Activated T-helper 1 cell treated with Interleukin-2 at 50 U/mL for 16 hours (primary cell): ENCODE data around the gene SMARCD3.
A peak's percentile ranks its signal among the peaks of the same experiment; 100 is the strongest.

ENCODE experiments used
- DNase-seq: peaks from one replicate; pipeline ENCODE4 v3.0.0-alpha.2; 2020; ENCODE audit warnings: low read depth

SMARCD3 gene

DNA sequence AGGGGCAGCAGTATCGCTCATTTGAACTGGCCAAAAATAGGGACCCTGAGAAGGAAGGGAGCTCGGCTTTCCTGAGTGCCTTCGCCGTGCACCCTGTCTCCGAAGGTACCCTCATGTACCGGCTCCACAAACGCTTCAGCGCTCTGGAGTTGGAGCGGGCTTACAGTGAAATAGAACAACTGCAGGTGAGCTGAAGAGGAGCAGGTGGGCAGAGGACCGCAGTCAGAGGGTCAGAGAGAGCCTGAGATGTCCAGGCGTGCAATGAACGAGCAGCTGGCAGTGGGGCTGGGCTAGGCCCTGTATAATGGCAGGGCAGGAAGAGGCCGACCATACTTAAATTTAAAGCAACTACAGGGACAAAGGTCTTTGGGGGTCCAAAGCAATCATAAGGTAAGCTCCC is 12.1 kb downstream of the SMARCD3 start:
- DNase-seq, result no peak

DNA sequence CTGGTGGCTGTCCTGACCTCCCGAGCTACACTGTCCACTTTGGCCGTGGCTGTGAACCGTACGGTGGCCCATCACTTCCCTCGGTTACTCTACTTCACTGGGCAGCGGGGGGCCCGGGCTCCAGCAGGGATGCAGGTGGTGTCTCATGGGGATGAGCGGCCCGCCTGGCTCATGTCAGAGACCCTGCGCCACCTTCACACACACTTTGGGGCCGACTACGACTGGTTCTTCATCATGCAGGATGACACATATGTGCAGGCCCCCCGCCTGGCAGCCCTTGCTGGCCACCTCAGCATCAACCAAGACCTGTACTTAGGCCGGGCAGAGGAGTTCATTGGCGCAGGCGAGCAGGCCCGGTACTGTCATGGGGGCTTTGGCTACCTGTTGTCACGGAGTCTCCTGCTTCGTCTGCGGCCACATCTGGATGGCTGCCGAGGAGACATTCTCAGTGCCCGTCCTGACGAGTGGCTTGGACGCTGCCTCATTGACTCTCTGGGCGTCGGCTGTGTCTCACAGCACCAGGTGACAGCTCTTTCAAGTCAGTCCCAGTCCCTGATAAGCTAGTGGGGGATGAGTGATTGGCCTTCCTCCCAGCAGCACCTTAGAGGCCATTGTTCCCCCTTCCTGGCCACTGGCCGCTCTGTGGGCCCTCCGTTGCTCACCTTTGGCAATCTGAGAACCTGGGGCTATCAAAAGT is 13.3 kb downstream of the SMARCD3 start:
- no peak for DNase-seq

DNA sequence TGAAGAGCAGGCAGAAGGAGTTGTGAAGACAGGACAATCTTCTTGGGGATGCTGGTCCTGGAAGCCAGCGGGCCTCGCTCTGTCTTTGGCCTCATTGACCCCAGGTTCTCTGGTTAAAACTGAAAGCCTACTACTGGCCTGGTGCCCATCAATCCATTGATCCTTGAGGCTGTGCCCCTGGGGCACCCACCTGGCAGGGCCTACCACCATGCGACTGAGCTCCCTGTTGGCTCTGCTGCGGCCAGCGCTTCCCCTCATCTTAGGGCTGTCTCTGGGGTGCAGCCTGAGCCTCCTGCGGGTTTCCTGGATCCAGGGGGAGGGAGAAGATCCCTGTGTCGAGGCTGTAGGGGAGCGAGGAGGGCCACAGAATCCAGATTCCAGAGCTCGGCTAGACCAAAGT is 14.7 kb downstream of the SMARCD3 start:
- DNase-seq, result no peak

DNA sequence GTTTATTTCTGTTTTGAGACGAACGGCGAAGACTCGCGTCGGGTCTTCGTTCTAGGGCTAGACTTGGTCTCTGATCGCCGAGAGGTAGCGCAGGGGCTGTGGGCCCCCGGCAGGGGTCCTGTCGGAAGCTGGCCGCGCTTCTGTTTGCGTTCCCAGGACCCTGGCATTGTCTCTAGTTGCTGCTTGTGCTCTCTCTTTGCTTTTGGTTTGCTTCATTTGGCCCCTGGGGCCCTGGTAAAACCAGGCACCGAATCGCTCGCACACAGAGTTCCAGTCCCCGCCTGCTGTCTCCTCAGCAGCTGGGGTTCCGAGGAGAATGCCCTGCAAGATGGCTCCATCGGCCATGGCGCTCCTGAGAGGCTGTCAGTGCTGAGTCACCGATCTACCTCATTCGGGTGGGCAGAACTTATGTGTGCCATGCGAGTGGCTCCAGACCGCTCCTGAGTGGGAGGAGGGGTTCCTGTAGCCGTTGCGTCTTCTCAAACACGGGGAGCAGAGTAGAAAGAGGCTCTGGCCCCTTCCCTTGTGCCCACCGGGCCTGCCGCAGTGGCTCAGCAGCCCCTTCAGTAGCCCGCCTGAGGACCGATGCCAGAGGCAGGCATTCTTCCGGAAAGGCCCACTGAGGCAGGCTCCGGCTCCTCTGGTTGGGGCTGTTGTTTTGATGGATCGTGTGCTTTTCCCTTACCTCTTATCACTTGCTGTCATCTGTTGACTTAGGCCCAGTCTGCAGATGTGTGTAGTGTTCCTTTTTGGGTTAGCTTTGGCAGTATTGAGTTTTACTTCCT is 15.4 kb downstream of the SMARCD3 start:
- DNase-seq, result peak; percentile 42

DNA sequence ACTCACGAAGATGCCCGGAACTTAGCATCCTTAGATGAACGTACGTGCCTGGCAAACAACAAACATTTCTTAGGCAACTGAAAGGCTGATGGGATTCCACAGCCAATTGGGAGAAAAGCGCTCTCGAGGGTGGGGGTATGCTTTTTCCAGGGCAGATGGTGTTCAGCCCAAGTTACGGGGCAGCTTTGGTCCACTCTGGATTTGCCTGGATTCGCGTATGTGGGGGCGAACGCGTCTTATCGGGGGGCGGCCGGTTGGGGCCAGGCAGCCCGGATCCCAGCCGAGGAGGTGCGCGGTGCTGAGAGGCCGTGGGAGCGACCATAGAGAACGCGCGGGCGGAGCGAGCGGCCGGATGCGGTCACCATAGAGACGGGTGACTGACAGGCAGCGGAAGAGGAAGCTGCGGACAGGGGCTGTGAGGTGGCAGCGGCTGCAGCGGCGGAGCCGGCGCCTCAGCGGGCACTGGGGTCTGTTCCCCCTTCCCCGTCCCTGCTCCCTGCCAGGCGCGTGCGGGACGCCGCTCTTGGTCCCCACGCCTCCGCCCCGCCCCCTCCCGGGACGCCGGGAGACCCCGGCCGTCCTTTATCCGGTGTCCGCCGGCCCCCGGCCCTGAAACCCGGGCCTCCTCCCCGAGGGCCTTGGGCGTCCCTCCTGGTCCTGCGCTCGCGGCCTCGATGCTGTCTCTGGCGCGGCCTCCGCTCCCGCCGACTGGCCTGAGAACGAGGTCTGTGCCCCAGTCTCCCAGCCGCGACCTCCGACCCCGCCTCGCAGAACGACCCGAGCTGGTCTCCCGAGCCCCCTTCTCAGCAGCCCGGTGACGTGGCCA is 16.2 kb downstream of the SMARCD3 start, which contains the start of gene CHPF2:
Gene CHPF2, plus strand, starts transcription at position 393 of the 826 bp plus-strand sequence. CDS start 1,529 bp downstream, outside the sequence.
- DNase-seq, result peak; percentile 85

DNA sequence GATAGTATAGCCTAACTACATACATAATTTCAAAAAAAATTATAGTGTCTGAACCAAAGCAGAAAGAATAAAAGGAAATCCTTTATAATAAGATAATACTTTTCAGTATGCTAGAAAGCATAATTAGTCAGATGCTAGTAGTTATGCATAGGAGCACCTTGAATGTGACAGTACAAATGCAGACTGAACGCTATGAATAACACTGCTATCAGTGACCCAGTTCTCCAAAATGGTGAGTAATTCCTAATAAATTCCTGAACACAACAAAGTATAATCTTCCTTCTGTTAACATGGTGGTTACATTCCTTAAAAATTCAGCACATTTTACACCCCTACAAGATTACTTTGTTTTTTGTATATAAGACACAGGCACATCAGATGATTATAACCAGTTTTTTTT is 17.4 kb downstream of the SMARCD3 start:
- no peak for DNase-seq

DNA sequence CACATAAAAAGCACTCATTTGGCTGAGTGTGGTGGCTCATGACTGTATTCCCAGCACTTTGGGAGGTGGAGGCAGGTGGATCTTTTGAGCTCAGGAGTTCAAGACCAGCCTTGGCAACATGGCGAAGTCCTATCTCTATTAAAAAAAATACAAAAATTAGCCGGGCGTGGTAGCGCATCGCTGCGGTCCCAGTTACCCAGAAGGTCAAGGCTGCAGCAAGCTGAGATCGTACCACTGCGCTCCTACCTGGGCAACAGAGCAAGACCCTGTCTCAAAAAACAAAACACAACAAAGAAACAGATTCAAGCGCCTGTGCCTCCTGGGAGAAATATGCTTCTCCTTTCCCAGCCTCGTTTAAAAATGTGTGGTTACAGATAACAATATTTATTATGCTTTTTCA is 19.2 kb downstream of the SMARCD3 start:
- DNase-seq, result no peak

DNA sequence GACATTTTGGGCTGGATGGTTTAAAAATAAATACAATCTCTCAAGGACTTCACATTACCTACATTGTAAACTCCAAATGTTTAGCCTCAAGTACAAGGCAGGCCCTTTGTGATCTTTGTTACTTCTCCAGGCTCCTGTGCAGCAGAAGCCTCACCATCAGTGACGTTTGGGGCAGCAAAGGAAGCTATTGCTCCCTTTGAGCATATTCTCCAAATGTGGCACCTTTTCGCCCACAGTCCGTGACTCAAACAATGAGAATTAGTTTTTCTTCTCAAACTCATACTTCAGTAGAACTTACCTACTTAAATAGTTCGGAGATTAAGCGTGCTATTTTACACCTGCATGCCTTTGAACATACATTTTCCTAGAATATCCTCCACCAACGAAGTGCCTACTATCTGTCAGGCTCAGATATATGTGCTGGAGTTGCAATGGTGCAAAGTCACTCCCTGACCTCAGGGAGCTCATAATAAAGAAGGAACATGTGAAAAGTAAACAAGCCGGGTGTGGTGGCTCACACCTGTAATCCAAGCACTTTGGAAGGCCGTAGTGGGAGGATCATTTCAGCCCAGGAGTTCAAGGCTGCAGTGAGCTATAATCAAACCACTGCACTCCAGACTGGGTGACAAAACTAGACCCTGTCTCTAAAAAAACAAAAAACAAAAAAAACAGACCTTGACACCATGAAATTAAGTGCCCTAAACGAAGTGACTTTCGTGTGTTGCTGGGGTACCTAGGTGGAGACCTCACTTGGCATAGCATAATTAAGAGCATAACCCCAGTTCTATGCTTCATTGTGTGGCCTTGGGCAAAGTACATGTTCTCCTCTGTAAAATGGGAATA is 20.2 kb downstream of the SMARCD3 start:
- DNase-seq, result no peak

DNA sequence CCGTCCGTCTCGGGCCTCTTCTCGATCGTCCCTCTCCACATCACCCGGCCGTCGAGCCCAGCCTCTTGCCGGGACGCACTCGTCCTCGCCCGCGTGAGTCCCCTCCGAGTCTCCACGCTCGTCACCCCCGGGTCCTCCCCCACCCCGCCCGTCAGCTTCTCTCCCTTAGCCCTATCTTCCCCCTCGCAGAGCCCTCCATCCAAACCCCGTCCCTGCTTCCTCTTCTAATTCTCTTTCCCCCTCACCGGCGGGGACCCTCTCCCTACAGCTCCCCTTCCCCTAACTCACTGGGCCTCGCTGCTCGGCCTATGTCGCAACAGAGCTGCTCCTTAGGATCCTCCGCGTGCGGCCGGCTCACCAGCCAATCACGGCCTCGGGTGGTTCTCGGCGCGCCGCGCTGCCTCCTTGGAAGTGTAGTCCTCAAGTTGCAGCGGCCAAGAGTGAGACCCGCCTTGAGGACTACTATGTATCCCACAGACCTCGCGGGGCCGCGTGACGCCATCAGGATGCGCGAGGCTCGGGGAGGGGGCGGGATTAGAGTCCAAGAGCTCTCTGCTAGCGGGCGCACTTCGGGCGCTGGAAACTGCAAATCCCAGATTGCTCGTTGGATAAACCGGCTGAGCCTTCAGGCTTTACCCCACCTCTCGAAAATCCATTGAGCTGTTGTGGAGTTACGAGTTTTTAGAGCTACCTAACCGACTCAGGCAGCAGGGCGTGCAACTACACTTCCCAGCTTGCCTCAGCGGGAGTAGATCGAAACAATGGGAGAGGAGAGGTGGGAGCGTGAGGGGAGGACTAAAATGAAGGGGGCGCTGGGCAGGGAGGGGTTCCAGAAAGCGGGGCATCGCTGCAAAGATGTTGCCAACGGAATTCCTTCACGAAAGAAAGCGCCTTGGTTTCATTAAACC is 21.4 kb downstream of the SMARCD3 start, which contains the start of gene ABCF2:
Gene ABCF2, minus strand, starts transcription at position 331 of the 908 bp plus-strand sequence. CDS start 747 bp downstream, outside the sequence.
- peak; percentile 95 for DNase-seq

DNA sequence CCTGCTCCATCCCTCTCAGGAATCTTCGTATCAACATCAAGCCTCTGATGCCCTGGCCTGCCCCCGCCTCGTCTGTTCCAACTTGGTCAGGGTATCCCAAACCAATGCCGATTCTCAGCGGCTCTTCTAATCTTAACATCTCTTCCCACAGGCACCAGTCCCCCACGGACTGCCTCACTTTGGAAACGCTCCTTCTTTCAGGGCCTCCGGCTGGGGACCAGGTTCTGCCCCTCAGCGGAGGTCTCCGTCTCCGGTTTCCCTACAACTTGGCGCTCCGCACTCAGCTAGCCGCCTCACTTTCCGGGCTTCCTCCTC is 22.0 kb downstream of the SMARCD3 start:
- no peak for DNase-seq

DNA sequence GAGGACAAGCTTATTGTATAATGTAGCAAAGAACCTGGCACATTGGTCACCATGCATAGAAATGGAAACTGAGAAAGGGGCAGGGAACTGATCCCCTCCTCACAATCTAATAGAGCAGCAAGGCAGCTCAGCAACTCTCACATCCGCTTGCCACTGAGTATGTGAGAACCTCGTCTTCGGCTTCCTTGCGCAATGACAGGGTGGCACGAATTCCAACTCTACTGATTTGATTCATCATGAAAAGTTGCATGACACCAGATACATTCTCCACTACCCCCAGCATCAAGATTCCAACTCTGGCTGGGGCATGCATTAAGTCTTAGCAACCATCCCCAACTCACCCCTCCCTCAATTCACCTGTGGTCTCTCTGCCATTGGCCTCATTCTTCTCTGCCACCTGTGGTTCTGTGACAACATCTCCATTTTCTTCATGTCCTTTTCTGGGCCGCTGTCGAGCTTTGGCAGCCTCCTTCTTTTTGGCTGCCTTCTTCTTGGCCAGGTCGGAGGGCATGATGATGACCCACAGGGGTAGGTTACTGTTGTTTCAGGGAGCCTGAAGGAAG is 22.5 kb downstream of the SMARCD3 start:
- no peak for DNase-seq

DNA sequence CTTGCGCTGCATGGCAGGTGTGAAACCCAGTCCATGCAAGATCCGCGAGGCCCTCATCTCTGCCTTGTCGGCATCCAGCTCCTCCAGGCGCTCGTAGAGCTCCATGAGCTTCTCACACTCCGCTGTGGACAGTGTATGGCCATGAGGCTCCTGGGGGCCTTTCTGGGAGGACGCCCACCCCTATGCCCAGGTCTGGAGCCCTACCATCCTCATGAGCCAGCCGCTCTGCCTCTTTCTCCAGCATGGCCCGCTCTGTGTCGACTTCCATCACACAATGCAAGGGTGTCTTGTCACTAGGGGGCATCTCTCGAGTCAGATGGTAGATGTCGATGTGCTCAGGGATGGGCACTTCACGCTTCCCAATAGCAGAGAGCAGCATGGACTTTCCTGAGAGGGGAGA is 24.8 kb downstream of the SMARCD3 start:
- DNase-seq, result no peak

DNA sequence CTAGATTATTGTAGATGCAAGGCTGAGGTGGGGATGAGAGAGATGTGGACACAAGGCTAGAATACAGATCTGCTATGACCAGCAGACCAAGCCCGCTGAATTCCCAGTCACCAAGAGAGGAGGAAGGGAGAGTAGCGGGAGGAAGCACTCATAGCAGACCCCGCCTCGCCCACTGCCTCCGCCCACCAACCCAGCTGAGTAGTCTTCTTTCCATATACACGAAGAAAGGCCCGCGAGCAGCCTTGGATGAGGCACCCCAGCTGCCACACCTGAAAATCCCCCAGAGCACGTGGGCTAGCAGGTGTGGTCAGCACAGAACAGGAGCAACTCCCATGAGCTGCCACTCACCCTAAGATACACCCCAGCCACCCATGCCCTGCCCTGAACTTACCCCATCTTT is 30.3 kb downstream of the SMARCD3 start:
- no peak for DNase-seq

DNA sequence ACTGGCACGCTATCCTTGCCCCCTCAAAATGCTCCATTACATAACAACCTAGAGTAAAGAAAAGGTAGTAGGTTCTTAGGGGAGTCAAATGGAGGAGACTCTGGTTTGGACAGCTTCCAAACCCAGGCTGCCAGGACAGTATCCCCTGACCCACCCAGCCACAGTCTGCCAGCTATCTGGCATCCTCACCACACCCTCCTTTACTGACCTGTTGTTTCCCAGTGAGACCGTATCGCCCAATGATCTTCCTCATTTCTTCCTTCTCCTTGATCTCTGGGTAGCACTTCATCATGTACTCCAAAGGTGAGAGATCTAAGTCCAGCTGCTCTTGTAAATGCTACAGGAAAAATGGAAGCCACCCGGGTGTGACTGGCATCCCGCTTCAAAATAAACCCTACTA is 33.1 kb downstream of the SMARCD3 start:
- no peak for DNase-seq

DNA sequence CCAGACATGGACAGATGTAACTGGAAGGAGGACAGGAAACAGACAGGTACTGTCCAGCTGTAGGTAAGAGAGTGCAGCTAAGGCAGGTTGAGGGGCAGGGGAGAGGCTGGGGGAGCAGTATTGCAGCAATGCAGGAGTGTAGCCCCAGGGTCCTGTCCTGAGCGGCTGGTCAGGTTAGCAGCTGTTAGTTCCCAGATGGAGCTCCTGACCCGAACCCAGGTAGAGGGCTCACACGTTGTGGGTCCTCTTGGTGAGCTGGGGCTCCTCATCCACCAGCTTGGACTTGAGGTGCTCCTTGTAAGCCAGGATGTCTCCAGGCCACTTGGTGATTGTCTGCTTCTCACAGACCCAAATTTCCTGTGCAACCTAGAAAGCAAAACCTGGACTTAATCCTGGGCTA is 34.7 kb downstream of the SMARCD3 start:
- DNase-seq, result no peak

DNA sequence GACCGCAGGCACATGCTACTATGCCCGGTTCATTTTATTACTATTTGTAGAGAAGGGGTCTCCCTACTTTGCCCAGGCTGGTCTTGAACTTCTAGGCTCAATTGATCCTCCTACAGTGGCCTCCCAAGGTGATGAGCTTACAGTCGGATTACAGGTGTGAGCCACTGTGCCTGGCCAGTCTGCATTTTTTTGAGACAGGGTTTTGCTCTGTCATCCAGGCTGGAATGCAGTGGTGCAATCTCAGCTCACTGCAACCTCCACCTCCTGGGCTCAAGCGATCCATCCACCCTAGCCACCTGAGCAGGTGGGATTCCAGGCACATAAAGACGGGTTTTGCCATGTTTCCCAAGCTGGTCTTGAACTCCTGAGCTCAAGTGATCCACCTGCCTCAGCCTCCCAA is 35.9 kb downstream of the SMARCD3 start:
- DNase-seq, result no peak

DNA sequence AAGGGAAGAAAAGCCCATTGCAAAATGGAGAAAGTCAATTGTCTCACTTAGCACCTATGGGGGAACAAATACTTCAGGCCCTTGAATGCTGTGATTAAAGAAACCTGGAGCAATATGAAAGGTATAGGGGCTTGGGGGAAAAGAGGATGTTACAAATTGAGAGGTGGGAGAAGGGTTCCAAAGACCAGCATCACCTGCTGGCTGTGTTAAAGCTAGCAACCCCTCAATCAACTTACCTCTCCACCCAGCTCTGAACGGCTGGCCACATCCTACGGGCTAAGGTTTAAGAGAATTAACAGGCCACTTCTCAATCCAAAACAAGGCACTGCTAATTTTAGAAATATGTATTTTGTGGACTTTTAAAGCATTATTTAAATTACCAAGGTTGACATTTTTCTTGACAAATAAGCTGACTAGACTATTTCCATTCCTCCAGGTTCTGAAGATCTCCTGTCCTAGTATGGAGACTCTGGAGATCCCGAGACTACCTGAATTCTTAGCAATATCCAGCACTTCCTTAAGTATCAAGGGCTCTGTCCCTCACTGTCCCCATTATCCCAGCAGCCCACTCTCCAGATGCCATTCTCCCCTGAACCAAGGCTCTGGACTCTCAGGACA is 37.2 kb downstream of the SMARCD3 start:
- no peak for DNase-seq

DNA sequence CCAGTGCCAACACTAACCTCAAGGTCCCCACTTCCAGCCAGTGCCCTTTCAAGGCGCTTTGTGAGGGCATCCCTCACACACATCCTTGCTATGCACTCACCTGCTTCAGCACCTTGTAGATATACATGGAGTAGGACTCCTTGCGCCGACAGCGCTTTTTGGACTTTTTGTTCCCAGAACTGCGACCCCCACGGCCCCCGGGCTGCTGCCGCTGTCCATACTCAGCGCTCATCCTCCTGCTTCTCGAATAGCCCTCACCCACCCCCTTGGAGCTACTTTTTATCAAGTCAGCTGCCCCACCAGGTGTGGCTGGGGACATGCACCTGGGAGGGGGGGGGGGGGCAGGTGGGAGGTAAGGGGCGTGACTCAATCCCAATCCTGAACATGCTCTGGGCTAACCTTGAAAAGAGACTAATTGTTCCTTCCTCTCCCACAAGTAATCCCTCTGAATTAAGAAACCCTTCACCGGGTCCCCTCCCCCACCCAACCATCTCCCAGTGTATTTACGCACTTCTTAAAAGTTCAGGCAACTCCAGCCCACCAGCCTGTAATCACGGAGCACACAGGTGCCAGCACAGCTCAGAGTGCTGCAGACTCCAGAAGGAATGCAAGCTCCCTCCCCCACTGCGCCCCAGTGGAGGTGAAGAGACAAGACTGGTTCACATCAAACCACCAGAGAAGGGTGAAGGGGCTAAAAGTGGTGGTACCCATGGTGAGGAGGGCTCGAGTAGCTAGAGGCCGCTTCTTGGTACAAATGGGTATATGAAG is 38.2 kb downstream of the SMARCD3 start, which contains the start of gene H2BK1:
Gene H2BK1, minus strand, starts transcription at position 402 of the 768 bp plus-strand sequence. Its CDS starts 170 bp downstream, at position 232.
- DNase-seq, result no peak

DNA sequence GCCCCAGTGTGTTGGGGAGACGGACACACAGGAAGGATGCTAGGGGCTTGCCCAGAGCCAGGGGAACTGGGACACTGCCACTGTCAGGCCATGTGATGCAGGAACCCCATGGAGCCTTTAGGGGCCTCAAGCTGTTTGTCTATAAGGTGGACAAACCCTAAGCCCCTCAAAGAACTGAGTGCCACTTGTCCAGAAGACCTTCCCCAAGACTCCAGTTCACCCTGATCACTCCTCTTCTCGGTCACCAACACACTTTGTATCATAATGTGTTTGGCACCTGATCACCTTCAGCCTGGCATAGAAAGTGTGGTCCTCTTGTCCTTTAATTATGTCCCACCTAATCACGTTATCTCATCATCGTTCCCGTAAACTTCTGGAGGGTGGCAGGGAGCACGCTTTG is 38.9 kb downstream of the SMARCD3 start:
- DNase-seq, result no peak
